ENCODE results near the gene KRTAP21-2.
A peak's percentile ranks its signal among the peaks of the same experiment; 100 is the strongest.
"Not testable (repeated sequence)": the region's sequence is repeated elsewhere in the genome, so short reads cannot be mapped to it uniquely, and the experiment has no call there.

KRTAP21-2 gene

GRCh38 chr21:30747159-30747558 lies at the start of gene KRTAP21-2:
TSS of gene KRTAP21-2 (minus strand) at chr21:30747259. CDS start at chr21:30747202, 57 bp downstream.
- no peak for DNase-seq

- DNase-seq, result no peak
Measured at GRCh38 chr21:30793581-30794314, 46.7 kb upstream of the KRTAP21-2 start.

- DNase-seq, result no peak
Measured at GRCh38 chr21:30779249-30779648, 32.2 kb upstream of the KRTAP21-2 start.

DNA sequence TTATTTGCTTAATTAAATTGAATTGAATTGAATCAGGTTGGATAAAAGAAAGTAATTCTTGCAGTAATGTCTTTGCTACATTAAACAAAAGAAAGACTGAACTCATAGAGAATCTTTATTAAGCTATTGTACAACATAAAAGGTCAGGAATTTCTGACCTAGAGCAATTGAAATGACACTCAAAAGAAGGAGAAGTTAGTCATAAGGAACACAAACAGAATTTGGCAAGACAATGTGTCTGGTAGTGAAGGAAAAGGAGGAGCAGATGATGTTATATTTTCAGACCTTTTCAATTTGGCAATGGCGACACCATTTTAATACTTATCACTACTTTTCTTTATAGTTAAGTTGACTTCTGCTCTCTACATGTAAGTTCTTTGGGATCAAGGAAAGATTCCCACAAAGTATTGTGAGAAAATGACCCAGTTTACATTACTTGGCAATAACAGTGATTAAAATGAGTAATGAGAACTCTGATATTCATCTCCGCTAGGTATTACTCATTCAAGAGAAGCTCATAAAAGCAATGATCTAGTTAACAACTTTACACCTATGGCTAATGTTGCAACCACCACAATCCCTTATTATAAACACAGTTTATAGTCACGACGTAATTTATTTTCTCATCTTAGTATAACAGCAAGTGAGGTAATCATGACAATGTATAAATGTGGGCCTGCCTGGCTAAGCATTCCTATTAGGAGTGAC lies 22.8 kb upstream of the KRTAP21-2 start:
- no peak for DNase-seq

GRCh38 chr21:30760776-30761175 lies 13.7 kb upstream of the KRTAP21-2 start:
- DNase-seq, result no peak

- no peak for DNase-seq
Measured at GRCh38 chr21:30758306-30758705, 11.2 kb upstream of the KRTAP21-2 start.

DNA sequence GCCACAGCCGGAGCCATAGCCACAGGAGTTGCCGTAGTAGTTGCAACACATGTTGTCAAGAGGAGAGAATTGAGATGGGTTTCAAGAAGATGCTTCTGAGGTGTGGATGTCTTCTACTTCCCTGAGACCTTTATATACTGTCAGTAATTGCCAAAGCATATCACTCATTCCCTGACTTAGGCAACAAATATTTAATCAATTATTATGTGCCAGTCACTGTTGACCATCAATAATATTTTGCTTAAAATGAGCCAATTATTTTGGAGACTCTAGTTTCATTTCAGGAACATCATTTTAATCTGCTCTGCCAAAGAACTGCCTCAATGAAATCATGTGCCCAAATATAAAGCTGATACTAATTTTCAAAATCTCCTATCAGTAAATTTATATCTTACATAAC lies 8.3 kb upstream of the KRTAP21-2 start, which contains the start of gene KRTAP21-1:
Gene KRTAP21-1, minus strand, starts transcription at position 101 of the 400 bp plus-strand sequence. Its CDS starts 50 bp downstream, at position 51.
- DNase-seq, result not testable (repeated sequence)

DNA sequence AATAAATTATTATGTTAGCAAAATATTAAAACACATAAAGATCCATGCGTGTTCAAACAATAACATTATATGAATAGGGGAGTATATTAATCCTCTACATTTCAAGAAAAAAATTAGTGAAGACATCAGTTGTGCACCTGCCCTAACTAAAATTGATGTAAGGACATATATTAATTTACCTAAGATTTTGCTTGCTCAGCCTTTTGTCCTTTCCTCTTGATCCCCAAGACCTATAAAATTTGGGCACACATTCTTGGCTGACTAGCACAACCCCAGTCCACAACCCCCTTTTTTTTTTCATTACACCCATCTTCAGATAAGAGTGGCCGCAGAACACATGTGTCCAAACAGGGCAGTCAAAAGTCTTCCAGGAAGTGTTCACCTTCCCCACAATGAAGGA lies 6.6 kb downstream of the KRTAP21-2 start:
- no peak for DNase-seq

DNA sequence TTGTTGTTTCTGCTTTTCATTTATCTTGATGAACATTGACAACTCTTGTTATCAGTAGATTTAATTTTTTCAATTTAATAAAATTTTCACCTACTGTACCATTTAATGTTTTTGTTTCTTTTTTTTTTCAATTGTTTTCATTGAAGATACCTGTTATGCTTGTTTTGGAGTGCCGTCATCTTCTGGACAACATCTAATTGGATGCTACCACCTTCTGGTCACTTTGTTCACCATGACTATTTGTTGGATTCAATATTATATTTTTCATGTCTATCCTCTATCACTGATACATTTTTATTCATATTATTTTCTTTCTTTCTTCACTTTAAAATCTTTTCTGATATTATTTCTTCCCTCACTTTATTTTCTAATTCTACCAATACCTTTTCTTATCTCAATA lies 14.0 kb downstream of the KRTAP21-2 start:
- no peak for DNase-seq

GRCh38 chr21:30726726-30727125 lies 20.3 kb downstream of the KRTAP21-2 start:
- DNase-seq, result no peak

- no peak for DNase-seq
Measured at GRCh38 chr21:30719401-30719800, 27.7 kb downstream of the KRTAP21-2 start.

- no peak for DNase-seq
Measured at GRCh38 chr21:30718239-30718909, 28.7 kb downstream of the KRTAP21-2 start, which contains the start of gene KRTAP21-3. TSS of gene KRTAP21-3 (minus strand) at chr21:30718777. CDS start at chr21:30718759, 18 bp downstream.

DNA sequence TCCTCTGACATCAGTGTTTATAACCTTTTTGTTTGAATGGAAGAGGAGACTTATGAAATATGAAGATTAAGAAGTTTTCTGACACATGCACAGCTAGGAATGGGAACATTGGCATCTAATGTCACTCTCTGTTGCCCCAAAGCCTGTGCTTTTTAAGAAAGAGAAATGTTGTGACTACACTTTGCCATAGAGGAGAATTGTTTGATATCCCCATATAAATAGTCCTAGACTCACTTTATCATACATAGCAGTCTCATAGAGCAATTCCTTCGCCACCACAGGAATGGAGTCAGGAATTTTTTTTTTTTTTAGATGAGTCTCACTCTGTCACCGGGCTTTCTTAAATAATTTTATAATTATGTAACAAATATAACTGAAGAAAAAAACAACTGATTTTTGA lies 30.0 kb downstream of the KRTAP21-2 start:
- DNase-seq, result no peak

DNA sequence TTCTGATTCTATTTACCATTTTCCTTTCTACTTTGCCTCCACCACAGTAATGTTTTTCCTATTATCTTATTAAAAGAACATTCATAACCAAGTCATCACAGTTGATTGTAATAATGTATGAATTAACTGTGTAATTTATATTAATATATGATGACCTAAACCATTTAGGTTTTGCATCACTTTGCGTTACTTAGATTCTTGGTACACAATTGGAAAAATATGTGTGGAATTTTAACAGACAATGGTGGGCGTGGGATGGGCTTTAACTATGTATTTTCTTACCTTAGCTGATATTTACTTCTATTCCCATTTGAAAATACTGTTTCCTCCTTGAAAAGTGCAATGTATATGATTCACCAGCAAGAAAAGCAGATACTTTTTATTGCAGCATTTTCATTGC lies 32.1 kb downstream of the KRTAP21-2 start:
- no peak for DNase-seq

DNA sequence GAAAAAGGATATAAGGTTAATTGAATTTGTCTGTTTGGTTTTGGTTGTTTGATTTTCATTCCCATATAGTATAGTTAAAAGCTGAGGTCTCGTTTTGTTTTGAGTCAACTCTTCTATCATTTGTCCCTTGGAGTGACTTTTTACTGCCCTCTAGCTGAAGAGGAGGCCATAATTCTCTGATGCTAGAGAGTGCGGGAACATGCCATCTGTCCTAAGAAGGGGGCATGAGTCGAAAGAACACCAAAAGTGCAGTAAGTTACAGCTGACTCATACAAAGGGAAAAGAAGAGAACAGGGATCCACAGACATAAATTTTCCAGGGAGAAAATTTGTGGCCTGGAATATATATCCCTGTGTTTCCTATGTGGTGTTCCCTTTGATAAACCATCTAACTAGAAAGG lies 32.6 kb downstream of the KRTAP21-2 start:
- DNase-seq, result peak; percentile 1

- no peak for DNase-seq
Measured at GRCh38 chr21:30713766-30714165, 33.3 kb downstream of the KRTAP21-2 start.

DNA sequence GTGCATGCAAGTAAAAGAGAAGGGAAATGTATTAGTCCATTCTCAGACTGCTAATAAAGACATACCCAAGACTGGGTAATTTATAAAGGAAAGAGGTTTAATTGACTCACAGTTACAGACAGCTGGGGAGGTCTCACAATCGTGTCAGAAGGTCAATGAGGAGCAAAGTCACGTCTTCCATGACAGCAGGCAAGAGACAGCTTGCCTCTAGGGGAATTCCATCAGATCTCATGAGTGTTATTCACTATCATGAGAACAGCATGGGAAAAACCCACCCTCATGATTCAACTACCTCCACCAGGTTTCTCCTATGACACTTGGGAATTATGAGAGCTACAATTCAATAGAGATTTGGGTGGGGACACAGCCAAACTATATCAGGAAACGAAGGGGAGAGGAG lies 36.6 kb downstream of the KRTAP21-2 start:
- DNase-seq, result no peak

DNA sequence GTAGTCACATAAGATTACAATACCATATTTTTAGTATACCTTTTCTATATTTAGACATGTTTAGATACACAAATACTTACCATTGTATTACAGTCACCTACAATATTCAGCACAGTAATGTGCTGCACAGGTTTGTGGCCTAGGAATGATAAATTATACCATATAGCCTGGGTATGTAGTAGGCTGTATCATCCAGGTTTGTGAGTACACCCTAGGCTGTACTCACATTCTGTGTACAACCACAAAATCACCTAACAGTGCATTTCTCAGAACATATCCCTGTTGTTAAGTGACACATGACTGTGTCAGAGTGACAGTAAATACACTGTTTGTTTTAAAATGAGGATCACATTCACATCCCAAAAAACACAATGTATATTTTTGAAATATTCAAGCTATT lies 39.6 kb downstream of the KRTAP21-2 start:
- no peak for DNase-seq
